K562 (cell line): ENCODE data around the gene CNTN2. TPM values are rescaled to one million over a fixed set of nuclear protein-coding genes. Genes with fewer than 3 reads are reported as not detected.

Experiments used
- ATAC-seq: fragments of 200-7000 bp; cut with Tn5 transposase; 3 replicates; pipeline ENCODE4 v1.9.1; 2020; ENCODE audit warnings: moderate library complexity
- BruUV-seq: library from RNA; stranded (reverse); fragments of 400-500 nt; replicated peaks from 2 replicates; lab custom pipeline; 2021; lab: Mats Ljungman, UMichigan
- CTCF ChIA-PET: fragments of 300-600 bp; formaldehyde crosslinking; extraction: SDS; loops from one replicate; lab custom pipeline; 2021; ENCODE audit warnings: low intra/inter-chr PET ratio; lab: Yijun Ruan, JAX
- POLR2A ChIA-PET: fragments of 300-600, 350-650 bp; sonication (Branson Sonifier 250); formaldehyde crosslinking; extraction: SDS; loops from one replicate; lab custom pipeline; 2021; ENCODE audit warnings: antibody characterized with exemption, inconsistent platforms; lab: Yijun Ruan, JAX
- DNase-seq, 4 experiments: peaks; one replicate each; pipeline versions ENCODE4 v3.0.0 to v3.0.0-alpha.2; 2011 to 2018; ENCODE audit warnings: low spot score in 3 of 4, mixed read lengths in 3 of 4; ENCODE audit errors: extremely low read depth in 1 of 4
- FAIRE-seq: peaks from 2 replicates; lab custom pipeline; 2011; peaks lifted over from hg19 to GRCh38; lab: Jason Lieb, UNC
- H2AFZ ChIP-seq: 2 replicates; pipeline ENCODE4 v1.6.0; 2011; ENCODE audit warnings: low read depth, low read length, control low read depth, inconsistent platforms
- H3K27ac ChIP-seq: fragments of 200-600 bp; 3 replicates; pipeline ENCODE4 v1.8.0; 2011; ENCODE audit warnings: low read depth, mild to moderate bottlenecking, control low read depth, inconsistent platforms, low read length, moderate library complexity, mixed read lengths; ENCODE audit errors: extremely low read depth
- H3K27me3 ChIP-seq, 2 experiments: fragments of 300-600 bp in 1 of 2; 2 replicates in 1 of 2; 3 replicates in 1 of 2; pipeline versions ENCODE4 v1.6.0 to v1.8.0; 2011; ENCODE audit warnings: inconsistent platforms in 2 of 2, low read length in 2 of 2, mild to moderate bottlenecking in 1 of 2, mixed read lengths in 1 of 2, moderate library complexity in 1 of 2; ENCODE audit not compliant: control insufficient read depth in 2 of 2, insufficient read depth in 2 of 2
- H3K36me3 ChIP-seq: fragments of 300-600 bp; 3 replicates; pipeline ENCODE4 v1.8.0; 2011; ENCODE audit warnings: mild to moderate bottlenecking, low read length, inconsistent platforms; ENCODE audit not compliant: control insufficient read depth, insufficient read depth
- H3K4me1 ChIP-seq, 2 experiments: fragments of 200-600 bp in 1 of 2; replicated peaks in 1 of 2; 2 replicates in 1 of 2; 3 replicates in 1 of 2; pipeline versions ENCODE4 v1.5.1 to v1.8.0; 2011; ENCODE audit warnings: inconsistent platforms in 2 of 2, low read length in 2 of 2, mild to moderate bottlenecking in 1 of 2, mixed read lengths in 1 of 2, moderate library complexity in 1 of 2; ENCODE audit not compliant: control insufficient read depth in 2 of 2, insufficient read depth in 2 of 2
- H3K4me2 ChIP-seq: 2 replicates; pipeline ENCODE4 v1.6.1; 2011; ENCODE audit warnings: low read length, control low read depth, inconsistent platforms, mixed read lengths; ENCODE audit not compliant: insufficient read depth
- H3K4me3 ChIP-seq: fragments of 200-600 bp; sonication (generic), shearing (Covaris generic); 2 replicates; pipeline ENCODE4 v1.5.1; 2016; ENCODE audit warnings: control low read depth, inconsistent platforms
- H3K79me2 ChIP-seq: fragments of 200-600 bp; 3 replicates; pipeline ENCODE4 v1.8.0; 2011; ENCODE audit warnings: low read length, inconsistent platforms; ENCODE audit not compliant: control insufficient read depth, insufficient read depth
- H3K9ac ChIP-seq, 2 experiments: 2 replicates each; pipeline versions ENCODE4 v1.6.0 to v1.6.1; 2011; ENCODE audit warnings: low read depth in 2 of 2, low read length in 2 of 2, control low read depth in 1 of 2, inconsistent platforms in 1 of 2, mild to moderate bottlenecking in 1 of 2, mixed read lengths in 1 of 2; ENCODE audit not compliant: insufficient read depth in 1 of 2
- H3K9me1 ChIP-seq: one replicate; pipeline ENCODE4 v1.6.0; 2011; ENCODE audit warnings: inconsistent platforms, mild to moderate bottlenecking, low read length, moderate library complexity; ENCODE audit not compliant: control insufficient read depth, insufficient read depth
- H3K9me3 ChIP-seq: replicated peaks from 2 replicates; pipeline ENCODE4 v1.5.1; 2011; ENCODE audit warnings: low read depth, low read length, inconsistent platforms; ENCODE audit not compliant: control insufficient read depth, insufficient read depth
- H4K20me1 ChIP-seq: replicated peaks from 2 replicates; pipeline ENCODE4 v1.6.1; 2011; ENCODE audit warnings: low read length, inconsistent platforms, mixed read lengths; ENCODE audit not compliant: control insufficient read depth, insufficient read depth
- CREB1 ChIP-seq, 2 experiments: sonication (generic) in 1 of 2; formaldehyde crosslinking in 1 of 2; IDR thresholded peaks; 2 replicates each; pipeline versions ENCODE4 v1.6.1 to v1.8.0; 2012 to 2022; ENCODE audit warnings: inconsistent platforms in 1 of 2, mild to moderate bottlenecking in 1 of 2, missing genetic modification reagents in 1 of 2, moderate library complexity in 1 of 2
- DLX4 ChIP-seq: fragments of 250-450 bp; sonication (Bioruptor Pico); IDR thresholded peaks from 2 replicates; pipeline ENCODE4 v1.6.1; 2021; ENCODE audit warnings: mild to moderate bottlenecking
- E2F8 ChIP-seq: fragments of 450-650 bp; IDR thresholded peaks from 2 replicates; pipeline ENCODE4 v1.7.1; 2018; ENCODE audit warnings: mild to moderate bottlenecking, low read depth; ENCODE audit not compliant: partially characterized antibody
- HBP1 ChIP-seq: fragments of 450-650 bp; formaldehyde crosslinking; IDR thresholded peaks from 2 replicates; pipeline ENCODE4 v1.4.0; 2022; ENCODE audit warnings: missing genetic modification characterization
- HES1 ChIP-seq: fragments of 450-650 bp; IDR thresholded peaks from 2 replicates; pipeline ENCODE4 v1.6.1; 2016; ENCODE audit warnings: low read depth, mild to moderate bottlenecking, moderate library complexity
- KHSRP ChIP-seq: fragments of 450-650 bp; IDR thresholded peaks from 2 replicates; pipeline ENCODE4 v1.6.1; 2017
- MEF2A ChIP-seq: IDR thresholded peaks from 2 replicates; pipeline ENCODE4 v1.6.1; 2011; ENCODE audit warnings: low read depth, mild to moderate bottlenecking, low read length, moderate library complexity; ENCODE audit not compliant: control insufficient read depth
- POLR3G ChIP-seq: IDR thresholded peaks from 2 replicates; pipeline ENCODE4 v1.6.1; 2011; ENCODE audit not compliant: insufficient read length, insufficient replicate concordance; ENCODE audit errors: extremely low read depth
- RHOXF2B ChIP-seq: fragments of 250-450 bp; sonication (Bioruptor Pico); conservative IDR thresholded peaks from 2 replicates; pipeline ENCODE4 v1.5.1; 2021
- SMAD1 ChIP-seq: fragments of 150-350 bp; IDR thresholded peaks from 2 replicates; pipeline ENCODE4 v1.6.1; 2014; ENCODE audit warnings: low read length, low read depth; ENCODE audit not compliant: partially characterized antibody
- TCF7L2 ChIP-seq: fragments of 150-350 bp; IDR thresholded peaks from 2 replicates; pipeline ENCODE4 v1.6.1; 2016; ENCODE audit warnings: low read depth, mild to moderate bottlenecking, low read length, moderate library complexity
- ZFP36 ChIP-seq: fragments of 150-350 bp; IDR thresholded peaks from 2 replicates; pipeline ENCODE4 v1.6.1; 2018; ENCODE audit warnings: low read length, low read depth; ENCODE audit not compliant: partially characterized antibody
- ZNF717 ChIP-seq: fragments of 250-450 bp; sonication (Bioruptor Pico); IDR thresholded peaks from 2 replicates; pipeline ENCODE4 v1.5.0; 2021
- WGBS: fragments of 100-300 bp; shearing (Covaris generic); methylation state at CpG from one replicate; pipeline ENCODE4 v1.1.6; 2016; ENCODE audit warnings: low coverage, mixed read lengths; ENCODE audit not compliant: insufficient coverage; ENCODE audit errors: missing lambda C conversion rate; 5-methylcytosine and 5-hydroxymethylcytosine counted together
- in situ Hi-C: fragments of 300-500 bp; cut with MboI; formaldehyde crosslinking; loops from 4 replicates; pipeline ENCODE4 v1.15.0; 2018; ENCODE audit warnings: inconsistent platforms, mixed read lengths
- intact Hi-C: fragments of 100-400 bp; cut with micrococcal nuclease; formaldehyde crosslinking; loops from 2 replicates; pipeline ENCODE4 v1.14.2; 2022
- polyA plus RNA-seq, 8 experiments: library from polyadenylated mRNA; depleted of rRNA in 4 of 8; stranded (reverse) in 5 of 8; unstranded in 3 of 8; fragments of >200 nt; fragmentation: Nextera tagmentation in 2 of 8; fragmentation: Illumina TruSeq in 1 of 8; extraction: Ambion mirVana in 2 of 8; extraction: Trizol in 1 of 8; gene quantifications; 2 replicates each; pipeline versions ENCODE4 v1.2.1 to v1.2.3, GENCODE V29; 2011 to 2014; ENCODE audit warnings: inconsistent platforms in 1 of 8, missing spikeins in 1 of 8
- total RNA-seq, 7 experiments: library from RNA; depleted of rRNA in 6 of 7; stranded (reverse); fragments of >200 nt in 6 of 7; fragmentation: Illumina TruSeq in 2 of 7; extraction: Trizol in 2 of 7; gene quantifications; 2 replicates each; pipeline versions ENCODE4 v1.2.1 to v1.2.3, GENCODE V29; 2011 to 2021; ENCODE audit warnings: low replicate concordance in 1 of 7
- TF ChIP-seq, protein P1 (sequence below): fragments of 450-650 bp; IDR thresholded peaks from 2 replicates; pipeline ENCODE4 v1.7.0; 2016; ENCODE audit warnings: borderline replicate concordance

CNTN2 gene
- total and polyA plus RNA-seq, 9 of the 15 experiments (the other 6 are each of a cell fraction or from before 2014, with no cell fraction given), result not detected

DNA sequence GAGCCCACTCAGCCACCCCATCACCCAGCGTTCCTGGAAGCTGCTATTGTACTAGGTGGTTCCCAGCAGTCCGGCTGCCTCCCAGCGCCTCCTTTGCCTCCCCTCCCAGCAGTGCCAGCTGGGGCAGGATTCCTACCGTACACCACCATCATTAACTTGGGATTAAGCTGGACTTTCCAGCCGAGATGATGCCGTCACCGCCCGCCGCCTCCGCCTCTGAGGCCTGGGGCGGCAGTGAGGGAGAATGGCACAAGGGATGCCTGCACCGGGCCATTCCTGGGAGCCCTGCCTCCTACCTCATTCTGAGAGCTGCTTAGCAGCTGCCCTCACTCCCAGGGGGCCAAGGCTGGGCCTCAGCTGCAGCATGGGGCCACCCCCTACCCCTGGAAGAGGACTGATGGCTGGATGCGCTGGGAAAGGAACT is 13.2 kb downstream of the CNTN2 start:
- no TSS peak for BruUV-seq
- no peak overlapping the region for H3K4me3 ChIP-seq
- H3K79me2 ChIP-seq, result no peaks in the 10 kb centered on the region
- H2AFZ ChIP-seq, result no peak overlapping the region
- WGBS, result under 1% methylated on average over 13 of the region's 13 CpGs
- no peak overlapping the region for H3K4me2 ChIP-seq
- DNase-seq (no peak), ATAC-seq (no peak)
- intact Hi-C loops, result no loop called here
- H4K20me1 ChIP-seq, result peaks cover 29% of the 10 kb centered on the region
- POLR2A ChIA-PET, result interaction anchor here (0.6 kb wide), 1 partner anchor 9 kb away, joined by 3 read pairs; no protein-coding TSS in a partner anchor
- H3K9me1 ChIP-seq, result no peaks in the 10 kb centered on the region
- H3K27me3 ChIP-seq, result peaks cover 56 to 89% of the 10 kb centered on the region in 2 experiments
- H3K27ac ChIP-seq, result no peak overlapping the region
- H3K4me1 ChIP-seq, result peaks cover 0 to 6% of the 10 kb centered on the region in 2 experiments; a peak in 1 of 5 replicates
- no peaks in the 10 kb centered on the region for H3K36me3 ChIP-seq
- no peak overlapping the region for H3K9ac ChIP-seq
- TF ChIP-seq RHOXF2B (CRISPR knock-in tag), result no peak
- no peak for TF ChIP-seq KHSRP
- no peak for TF ChIP-seq ZFP36
- no peak for TF ChIP-seq E2F8
- no peak for TF ChIP-seq MEF2A
- no peak for TF ChIP-seq ZNF717 (CRISPR knock-in tag)
- no peak for TF ChIP-seq SMAD1
- no peak for TF ChIP-seq POLR3G
- no peak for TF ChIP-seq TCF7L2
- TF ChIP-seq HBP1 (CRISPR knock-in tag), result no peak
- no peak for TF ChIP-seq CREB1 (IDR thresholded peaks at IDR 0.05)
- TF ChIP-seq CREB1 (CRISPR knock-in tag; IDR thresholded peaks at IDR 0.05), result no peak
- TF ChIP-seq HES1, result no peak
- no peak for TF ChIP-seq DLX4 (CRISPR knock-in tag)
- TF ChIP-seq, protein P1, sequence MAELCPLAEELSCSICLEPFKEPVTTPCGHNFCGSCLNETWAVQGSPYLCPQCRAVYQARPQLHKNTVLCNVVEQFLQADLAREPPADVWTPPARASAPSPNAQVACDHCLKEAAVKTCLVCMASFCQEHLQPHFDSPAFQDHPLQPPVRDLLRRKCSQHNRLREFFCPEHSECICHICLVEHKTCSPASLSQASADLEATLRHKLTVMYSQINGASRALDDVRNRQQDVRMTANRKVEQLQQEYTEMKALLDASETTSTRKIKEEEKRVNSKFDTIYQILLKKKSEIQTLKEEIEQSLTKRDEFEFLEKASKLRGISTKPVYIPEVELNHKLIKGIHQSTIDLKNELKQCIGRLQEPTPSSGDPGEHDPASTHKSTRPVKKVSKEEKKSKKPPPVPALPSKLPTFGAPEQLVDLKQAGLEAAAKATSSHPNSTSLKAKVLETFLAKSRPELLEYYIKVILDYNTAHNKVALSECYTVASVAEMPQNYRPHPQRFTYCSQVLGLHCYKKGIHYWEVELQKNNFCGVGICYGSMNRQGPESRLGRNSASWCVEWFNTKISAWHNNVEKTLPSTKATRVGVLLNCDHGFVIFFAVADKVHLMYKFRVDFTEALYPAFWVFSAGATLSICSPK, result no peak
- TF ChIP-seq, all 486 proteins: peak for 0
- FAIRE-seq, result no peak
- CTCF ChIA-PET, result no interaction called here
- in situ Hi-C loops, result no loop called here
- no peaks in the 10 kb centered on the region for H3K9me3 ChIP-seq
